ENCODE results near the gene PLCL2. TPM values are rescaled to one million over a fixed set of nuclear protein-coding genes. Genes with fewer than 3 reads are reported as not detected.
A peak's percentile ranks its signal among the peaks of the same experiment; 100 is the strongest.

Gene PLCL2
- total RNA-seq, 1 donor from 2014 or later = 15.2 TPM

GRCh38 chr3:16888785-16889607 is 4.2 kb downstream of the PLCL2 start:
- peak overlapping the region; percentile 93 for H3K4me3 Mint-ChIP-seq
- H3K9me3 Mint-ChIP-seq = no peaks in the 10 kb centered on the region
- peaks cover 60% of the 10 kb centered on the region for H3K4me1 Mint-ChIP-seq
- H3K27ac Mint-ChIP-seq = peak overlapping the region; percentile 91
- DNase-seq = peak; percentile 81
- intact Hi-C loops (cut with micrococcal nuclease) = loop anchor here (1.0 to 10.0 kb wide), 7 partner anchors 9 to 856 kb away; partner anchors contain the start of genes OXNAD1 and TBC1D5
- H3K36me3 Mint-ChIP-seq (ENCODE audit: low read depth) = peaks cover 7% of the 10 kb centered on the region
- no peaks in the 10 kb centered on the region for H3K27me3 Mint-ChIP-seq

- peaks cover 7% of the 10 kb centered on the region for H3K36me3 Mint-ChIP-seq (ENCODE audit: low read depth)
- no peak overlapping the region for H3K27ac Mint-ChIP-seq
- intact Hi-C loops (cut with micrococcal nuclease) = no loop called here
- DNase-seq = no peak
- H3K4me1 Mint-ChIP-seq = peaks cover 62% of the 10 kb centered on the region
- H3K4me3 Mint-ChIP-seq = peak overlapping the region; percentile 5
- no peaks in the 10 kb centered on the region for H3K9me3 Mint-ChIP-seq
- no peaks in the 10 kb centered on the region for H3K27me3 Mint-ChIP-seq
These were observed 6.0 kb downstream of the PLCL2 start for GRCh38 chr3:16890597-16891333.

- peaks cover 67% of the 10 kb centered on the region for H3K4me1 Mint-ChIP-seq
- intact Hi-C loops (cut with micrococcal nuclease) = no loop called here
- H3K36me3 Mint-ChIP-seq (ENCODE audit: low read depth) = peaks cover 7% of the 10 kb centered on the region
- no peak overlapping the region for H3K27ac Mint-ChIP-seq
- H3K4me3 Mint-ChIP-seq = no peak overlapping the region
- DNase-seq = peak; percentile 14
- no peaks in the 10 kb centered on the region for H3K27me3 Mint-ChIP-seq
- H3K9me3 Mint-ChIP-seq = no peaks in the 10 kb centered on the region
These were observed 9.0 kb downstream of the PLCL2 start for GRCh38 chr3:16893618-16894200.

DNA sequence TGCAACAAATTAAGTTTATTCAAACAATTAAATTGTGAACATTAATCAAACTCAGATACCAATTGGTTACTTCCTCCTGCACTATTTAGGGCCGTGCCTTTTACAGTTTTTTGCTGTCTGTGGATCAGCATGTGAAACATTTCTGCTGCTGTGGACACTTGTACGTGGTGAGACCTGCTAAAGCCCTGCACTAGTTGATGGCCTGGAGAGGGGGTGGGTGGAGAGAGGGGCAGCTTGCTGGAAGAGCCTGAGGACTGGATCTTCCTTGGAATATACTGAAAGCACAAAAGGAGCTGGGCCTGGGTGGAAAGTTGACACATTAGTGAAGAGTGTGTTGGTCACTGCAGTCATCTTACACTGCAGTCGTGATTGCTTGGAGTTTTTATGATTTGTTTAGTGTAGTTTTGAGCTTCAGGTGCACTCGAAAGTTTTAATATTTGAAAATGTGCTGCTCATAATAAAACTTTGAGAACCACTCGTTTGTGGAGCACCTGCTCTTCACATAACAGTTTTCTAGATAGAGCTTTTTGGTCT is 11.4 kb downstream of the PLCL2 start:
- Mint-ChIP-seq H3K4me3 (no peak overlapping the region), H3K9me3 (no peaks in the 10 kb centered on the region), H3K36me3 (ENCODE audit: low read depth) (peaks cover 9% of the 10 kb centered on the region), H3K4me1 (peaks cover 63% of the 10 kb centered on the region), H3K27ac (no peak overlapping the region), H3K27me3 (no peaks in the 10 kb centered on the region)
- DNase-seq = peak; percentile 39
- intact Hi-C loops (cut with micrococcal nuclease) = no loop called here

DNA sequence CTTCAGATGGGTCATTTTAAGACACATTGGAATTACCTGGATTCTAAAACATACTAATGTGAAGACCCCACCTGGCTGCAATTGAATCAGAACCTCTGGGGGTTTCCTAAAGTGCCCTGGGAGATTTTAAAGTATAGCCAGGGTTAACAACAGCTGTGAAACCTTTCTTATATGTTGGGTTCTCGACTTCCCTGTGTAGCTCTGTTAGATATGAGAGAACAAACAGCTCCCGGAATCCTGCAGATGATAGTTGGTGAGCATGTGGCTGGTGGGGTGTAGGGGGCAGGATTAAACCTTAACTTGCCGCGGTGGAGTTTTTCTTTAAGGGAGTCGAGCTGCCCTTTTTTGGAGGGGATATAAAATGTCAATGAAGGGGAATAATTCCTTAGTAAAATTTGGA is 12.1 kb downstream of the PLCL2 start:
- H3K27ac Mint-ChIP-seq = no peak overlapping the region
- H3K9me3 Mint-ChIP-seq = no peaks in the 10 kb centered on the region
- DNase-seq = no peak
- H3K36me3 Mint-ChIP-seq (ENCODE audit: low read depth) = peaks cover 9% of the 10 kb centered on the region
- peak overlapping the region; percentile 18 for H3K4me3 Mint-ChIP-seq
- intact Hi-C loops (cut with micrococcal nuclease) = no loop called here
- peaks cover 63% of the 10 kb centered on the region for H3K4me1 Mint-ChIP-seq
- H3K27me3 Mint-ChIP-seq = no peaks in the 10 kb centered on the region

- Mint-ChIP-seq H3K9me3 (no peaks in the 10 kb centered on the region), H3K4me3 (peak overlapping the region; percentile 42), H3K36me3 (ENCODE audit: low read depth) (peaks cover 8% of the 10 kb centered on the region), H3K27me3 (no peaks in the 10 kb centered on the region), H3K27ac (peak overlapping the region; percentile 29), H3K4me1 (peaks cover 67% of the 10 kb centered on the region)
- intact Hi-C loops (cut with micrococcal nuclease) = no loop called here
- DNase-seq = no peak
These were observed 12.6 kb downstream of the PLCL2 start for GRCh38 chr3:16897254-16897926.

DNA sequence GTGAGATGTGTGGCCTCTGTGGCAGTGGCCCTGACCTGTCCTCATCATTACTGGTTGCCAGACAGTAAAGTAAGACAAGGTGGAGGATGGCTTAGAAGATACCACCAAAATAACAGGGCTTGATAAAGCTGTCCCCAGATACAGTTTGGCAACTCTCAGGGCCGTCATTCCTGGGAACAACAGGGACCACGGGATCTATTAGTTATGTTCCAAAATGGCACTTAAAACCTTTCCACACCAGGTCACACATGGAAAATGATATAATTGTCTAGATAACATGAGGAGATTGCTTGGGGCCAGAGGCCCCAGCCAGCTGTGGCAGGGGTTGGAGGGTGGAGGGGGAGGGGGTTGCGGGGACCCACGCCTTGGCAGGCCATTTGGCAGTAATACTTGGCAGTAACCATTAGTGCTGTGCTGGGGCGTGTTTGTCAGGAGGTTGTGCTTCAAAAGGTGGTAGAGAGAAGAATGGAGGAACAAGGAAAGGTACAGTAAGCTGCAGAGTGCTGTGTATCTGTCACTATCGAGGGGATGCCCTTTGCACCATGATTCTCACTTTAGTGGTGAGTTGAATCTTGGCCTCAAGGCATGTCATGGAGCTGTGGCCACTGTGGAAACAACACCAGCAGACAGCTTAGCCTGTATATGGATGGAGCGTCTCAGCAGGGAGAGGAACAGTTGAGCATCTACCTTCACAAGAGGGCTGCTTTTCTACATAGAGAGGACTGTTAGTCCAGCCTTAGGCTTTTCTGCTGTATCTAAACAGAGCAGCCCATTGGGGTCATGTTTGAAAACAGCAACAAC is 14.0 kb downstream of the PLCL2 start:
- Mint-ChIP-seq H3K27ac (no peak overlapping the region), H3K9me3 (no peaks in the 10 kb centered on the region), H3K36me3 (ENCODE audit: low read depth) (peaks cover 4% of the 10 kb centered on the region), H3K4me3 (peak overlapping the region; percentile 20), H3K4me1 (peaks cover 75% of the 10 kb centered on the region), H3K27me3 (no peaks in the 10 kb centered on the region)
- DNase-seq = no peak
- intact Hi-C loops (cut with micrococcal nuclease) = loop anchor here (1.0 kb wide), 1 partner anchor 10 kb away; no protein-coding TSS in a partner anchor

GRCh38 chr3:16899919-16900318 is 15.2 kb downstream of the PLCL2 start:
- Mint-ChIP-seq H3K4me1 (peaks cover 86% of the 10 kb centered on the region), H3K36me3 (ENCODE audit: low read depth) (peaks cover 13% of the 10 kb centered on the region), H3K9me3 (peaks cover 3% of the 10 kb centered on the region), H3K4me3 (no peak overlapping the region), H3K27ac (no peak overlapping the region), H3K27me3 (no peaks in the 10 kb centered on the region)
- DNase-seq = no peak
- intact Hi-C loops (cut with micrococcal nuclease) = loop anchor here (5.0 kb wide), 2 partner anchors 122 to 252 kb away; no protein-coding TSS in a partner anchor

GRCh38 chr3:16900779-16901440 is 16.2 kb downstream of the PLCL2 start:
- Mint-ChIP-seq H3K27me3 (no peaks in the 10 kb centered on the region), H3K4me1 (peaks cover 91% of the 10 kb centered on the region), H3K27ac (peak overlapping the region; percentile 44), H3K9me3 (peaks cover 3% of the 10 kb centered on the region), H3K4me3 (peak overlapping the region; percentile 50), H3K36me3 (ENCODE audit: low read depth) (peaks cover 14% of the 10 kb centered on the region)
- no peak for DNase-seq
- intact Hi-C loops (cut with micrococcal nuclease) = loop anchor here (5.0 kb wide), 2 partner anchors 121 to 251 kb away; no protein-coding TSS in a partner anchor

DNA sequence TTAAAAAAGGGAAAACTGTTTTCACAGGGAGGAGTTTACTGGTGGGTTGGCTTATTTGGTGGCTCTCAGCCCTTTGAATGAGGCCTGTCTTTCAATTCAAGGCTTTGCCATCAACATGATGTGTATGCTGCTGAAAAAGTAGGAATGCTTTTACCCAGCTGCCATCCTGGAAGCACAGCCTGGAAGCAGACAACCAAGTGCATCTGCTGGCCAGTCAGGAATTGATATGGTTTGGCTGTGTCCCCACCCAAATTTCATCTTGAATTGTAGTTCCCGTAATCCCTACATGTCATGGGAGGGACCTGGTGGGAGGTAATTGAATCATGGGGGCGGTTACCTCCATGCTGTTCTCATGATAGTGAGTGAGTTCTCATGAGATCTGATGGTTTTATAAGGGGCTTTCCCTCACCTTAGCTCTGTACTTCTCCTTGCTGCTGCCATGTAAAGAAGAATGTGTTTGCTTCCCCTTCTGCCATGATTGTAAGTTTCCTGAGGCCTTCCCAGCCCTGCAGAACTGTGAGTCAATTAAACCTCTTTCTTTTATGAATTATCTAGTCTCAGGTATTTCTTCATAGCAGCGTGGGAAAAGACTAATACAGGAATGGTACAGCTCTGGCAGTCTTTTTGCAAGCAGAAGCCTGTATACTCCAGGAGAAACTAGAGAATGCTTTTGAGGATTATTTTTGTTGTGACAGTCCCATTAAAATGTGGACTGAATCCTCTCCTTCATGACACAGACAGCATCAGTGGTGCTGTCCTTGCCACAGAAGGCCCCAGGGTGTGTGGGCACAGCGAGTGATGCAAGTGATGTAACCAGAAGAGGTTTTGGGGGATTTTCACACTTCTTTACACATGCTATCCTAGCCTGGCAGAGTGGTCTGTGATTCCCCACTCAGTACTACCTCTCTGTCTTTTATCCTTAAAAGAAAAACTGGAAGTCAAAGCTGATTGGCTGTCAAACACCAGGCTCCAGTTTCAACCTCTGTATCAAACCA is 20.0 kb downstream of the PLCL2 start:
- peaks cover 70% of the 10 kb centered on the region for H3K4me1 Mint-ChIP-seq
- peak overlapping the region; percentile 63 for H3K27ac Mint-ChIP-seq
- peak overlapping the region; percentile 46 for H3K4me3 Mint-ChIP-seq
- H3K9me3 Mint-ChIP-seq = peaks cover 3% of the 10 kb centered on the region
- no peak for DNase-seq
- intact Hi-C loops (cut with micrococcal nuclease) = loop anchor here (2.0 to 5.0 kb wide), 6 partner anchors 16 to 392 kb away; partner anchors contain the start of gene RFTN1
- no peaks in the 10 kb centered on the region for H3K27me3 Mint-ChIP-seq
- H3K36me3 Mint-ChIP-seq (ENCODE audit: low read depth) = peaks cover 12% of the 10 kb centered on the region

DNA sequence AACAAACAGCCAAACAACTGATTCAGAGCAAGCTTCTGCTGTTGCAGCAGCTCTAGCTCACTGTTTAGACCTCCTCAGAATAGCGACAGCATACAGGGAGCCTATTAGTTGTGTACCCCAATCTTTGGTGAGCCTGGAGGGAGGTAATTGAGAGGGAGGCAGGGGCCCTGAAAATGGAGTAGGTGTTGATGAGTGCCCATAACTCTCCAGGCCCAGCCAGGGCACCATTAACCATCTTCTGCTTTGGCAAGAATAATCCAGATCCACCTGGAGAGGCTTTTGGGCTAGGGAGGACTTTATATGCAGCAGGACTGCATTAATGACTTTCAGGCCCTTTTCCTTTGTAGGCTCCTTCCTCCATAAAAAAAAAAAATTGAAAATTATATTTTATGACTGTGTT is 20.9 kb downstream of the PLCL2 start:
- Mint-ChIP-seq H3K4me1 (peaks cover 71% of the 10 kb centered on the region), H3K27ac (no peak overlapping the region), H3K4me3 (peak overlapping the region; percentile 28), H3K36me3 (ENCODE audit: low read depth) (peaks cover 19% of the 10 kb centered on the region), H3K9me3 (peaks cover 3% of the 10 kb centered on the region), H3K27me3 (no peaks in the 10 kb centered on the region)
- intact Hi-C loops (cut with micrococcal nuclease) = loop anchor here (2.0 to 5.0 kb wide), 4 partner anchors 17 to 393 kb away; partner anchors contain the start of gene RFTN1
- no peak for DNase-seq

All from activated CD4-positive, alpha-beta T cell treated with anti-CD3 and anti-CD28 coated beads, Interleukin-2, amount 10 ng/mL, durations not matched to agents 24 days and 14 days (primary cell).